ENCODE results near the gene PPP1R13B.

The PPP1R13B gene

DNA sequence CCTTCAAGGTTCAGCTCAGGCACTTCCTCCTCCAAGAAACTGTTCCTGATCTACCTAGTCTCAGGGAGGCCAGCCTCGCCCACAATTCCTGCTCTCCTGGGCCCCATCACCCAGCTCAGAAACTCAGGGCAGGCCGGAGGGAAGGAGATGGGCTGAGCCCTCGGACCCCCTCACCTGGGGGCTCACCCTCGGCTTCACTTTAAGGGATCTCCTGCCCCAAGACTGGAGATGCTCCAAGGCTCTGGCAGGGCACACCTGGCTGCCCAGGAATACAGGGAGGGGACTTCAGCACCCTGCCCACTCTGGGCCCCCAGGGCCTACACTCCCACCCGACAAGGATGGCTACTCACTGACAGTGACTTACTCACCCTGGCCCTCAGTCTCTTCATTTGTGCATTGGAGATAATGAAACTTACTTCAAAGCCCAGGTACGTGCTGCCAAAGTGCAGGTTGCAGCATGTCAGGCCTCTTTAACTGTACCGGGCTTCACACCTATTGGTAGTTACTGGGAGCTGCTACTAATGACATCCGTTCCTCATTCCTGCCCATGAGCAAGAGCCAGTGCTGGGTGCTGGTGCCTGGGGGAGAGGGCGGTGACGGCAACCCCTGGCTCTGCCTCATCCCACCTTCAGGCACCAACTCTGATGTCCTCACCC lies 21.0 kb upstream of the PPP1R13B start:
- Histone ChIP-seq H3K4me1 (ENCODE audit: control insufficient read depth, insufficient read depth, low read length) (peaks cover 3% of the 10 kb centered on the region), H3K36me3 (ENCODE audit: control insufficient read depth, insufficient read depth, low read length) (no peaks in the 10 kb centered on the region), H3K27me3 (ENCODE audit: control insufficient read depth, insufficient read depth, low read length) (no peaks in the 10 kb centered on the region), H3K4me3 (ENCODE audit: low read length) (no peak overlapping the region), H3K9me3 (ENCODE audit: control insufficient read depth, insufficient read depth, low read length) (no peaks in the 10 kb centered on the region), H3K27ac (ENCODE audit: low read length) (no peak overlapping the region)
- WGBS (ENCODE audit: insufficient coverage, insufficient read length): no CpG with 5 or more reads among the region's 10 CpGs
- no peak for DNase-seq (ENCODE audit: low read depth, low spot score)

DNA sequence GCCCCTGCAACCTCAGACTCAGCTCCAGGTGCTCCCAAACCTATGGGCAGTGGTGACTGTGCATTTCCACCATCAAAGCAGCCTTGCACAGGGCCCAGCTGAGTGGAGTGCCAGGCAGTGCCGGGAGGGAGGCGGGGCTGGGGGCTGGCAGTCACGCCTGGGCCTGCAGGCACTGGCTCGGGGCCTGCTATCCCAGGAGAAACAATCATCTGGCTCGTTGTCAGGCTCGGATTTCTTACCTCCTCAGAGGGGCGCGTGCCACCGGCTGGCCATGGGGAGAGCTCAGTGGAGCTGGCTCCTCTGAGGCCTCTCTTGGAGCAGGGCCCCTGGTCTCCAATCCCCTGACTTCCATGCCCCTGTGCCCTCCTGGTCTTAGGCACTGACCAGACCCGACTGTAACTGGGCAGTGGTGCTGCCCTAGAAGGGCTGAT lies 20.2 kb upstream of the PPP1R13B start:
- Histone ChIP-seq H3K4me1 (ENCODE audit: control insufficient read depth, insufficient read depth, low read length) (peaks cover 3% of the 10 kb centered on the region), H3K27ac (ENCODE audit: low read length) (no peak overlapping the region), H3K27me3 (ENCODE audit: control insufficient read depth, insufficient read depth, low read length) (no peaks in the 10 kb centered on the region), H3K4me3 (ENCODE audit: low read length) (no peak overlapping the region), H3K9me3 (ENCODE audit: control insufficient read depth, insufficient read depth, low read length) (no peaks in the 10 kb centered on the region), H3K36me3 (ENCODE audit: control insufficient read depth, insufficient read depth, low read length) (no peaks in the 10 kb centered on the region)
- no CpG with 5 or more reads among the region's 10 CpGs for WGBS (ENCODE audit: insufficient coverage, insufficient read length)
- no peak for DNase-seq (ENCODE audit: low read depth, low spot score)

DNA sequence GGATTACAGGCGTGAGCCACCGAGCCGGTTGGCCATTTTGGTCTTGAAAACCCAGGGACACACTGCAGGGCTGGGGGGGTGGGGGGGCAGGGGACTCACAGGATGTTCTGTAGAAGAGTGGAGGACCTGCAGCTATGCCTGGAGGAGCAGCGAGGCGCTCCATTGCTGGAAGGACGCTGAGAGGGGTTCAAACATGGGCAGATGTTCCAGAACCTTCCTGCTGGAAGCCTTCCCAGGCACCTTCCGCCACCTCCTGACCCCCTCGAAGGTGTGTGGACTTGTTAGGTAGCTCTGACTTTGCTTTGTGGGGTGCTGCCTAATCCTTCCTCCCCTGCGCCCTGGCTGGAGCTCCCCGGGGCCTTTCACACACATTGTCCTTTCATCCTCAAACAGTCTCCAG lies 19.6 kb upstream of the PPP1R13B start:
- Histone ChIP-seq H3K4me3 (ENCODE audit: low read length) (no peak overlapping the region), H3K36me3 (ENCODE audit: control insufficient read depth, insufficient read depth, low read length) (no peaks in the 10 kb centered on the region), H3K27me3 (ENCODE audit: control insufficient read depth, insufficient read depth, low read length) (no peaks in the 10 kb centered on the region), H3K27ac (ENCODE audit: low read length) (no peak overlapping the region), H3K9me3 (ENCODE audit: control insufficient read depth, insufficient read depth, low read length) (no peaks in the 10 kb centered on the region), H3K4me1 (ENCODE audit: control insufficient read depth, insufficient read depth, low read length) (no peaks in the 10 kb centered on the region; the same call in 1 of the 2 replicates)
- WGBS (ENCODE audit: insufficient coverage, insufficient read length): no CpG with 5 or more reads among the region's 10 CpGs
- no peak for DNase-seq (ENCODE audit: low read depth, low spot score)

DNA sequence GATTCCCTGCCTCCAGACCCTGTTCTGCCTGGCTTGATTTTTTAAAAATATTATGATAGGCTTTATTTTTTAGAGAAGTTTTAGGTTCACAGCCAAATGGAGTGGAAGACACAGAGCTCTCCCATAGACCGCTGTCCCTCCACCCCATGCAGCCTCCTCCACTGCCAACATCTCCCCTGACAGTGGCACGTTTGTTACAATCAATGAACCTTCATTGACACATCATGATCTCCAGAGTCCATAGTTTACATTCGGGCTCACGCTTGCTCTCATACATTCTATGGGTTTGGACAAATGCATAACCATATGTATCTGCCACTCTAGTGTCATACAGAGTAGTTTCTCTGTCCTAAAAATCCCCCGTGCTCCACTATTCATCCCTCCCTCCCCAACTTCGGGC lies 15.9 kb upstream of the PPP1R13B start:
- H3K4me1 ChIP-seq (ENCODE audit: control insufficient read depth, insufficient read depth, low read length): peaks cover 2% of the 10 kb centered on the region; the same call in 1 of the 2 replicates
- H3K27me3 ChIP-seq (ENCODE audit: control insufficient read depth, insufficient read depth, low read length): no peaks in the 10 kb centered on the region
- no CpG with 5 or more reads among the region's 6 CpGs for WGBS (ENCODE audit: insufficient coverage, insufficient read length)
- no peak overlapping the region for H3K27ac ChIP-seq (ENCODE audit: low read length)
- H3K4me3 ChIP-seq (ENCODE audit: low read length): no peak overlapping the region
- no peak for DNase-seq (ENCODE audit: low read depth, low spot score)
- H3K9me3 ChIP-seq (ENCODE audit: control insufficient read depth, insufficient read depth, low read length): no peaks in the 10 kb centered on the region
- no peaks in the 10 kb centered on the region for H3K36me3 ChIP-seq (ENCODE audit: control insufficient read depth, insufficient read depth, low read length)

- Histone ChIP-seq H3K36me3 (ENCODE audit: control insufficient read depth, insufficient read depth, low read length) (no peaks in the 10 kb centered on the region), H3K4me1 (ENCODE audit: control insufficient read depth, insufficient read depth, low read length) (peaks cover 2% of the 10 kb centered on the region; the same call in 1 of the 2 replicates), H3K4me3 (ENCODE audit: low read length) (no peak overlapping the region), H3K27me3 (ENCODE audit: control insufficient read depth, insufficient read depth, low read length) (no peaks in the 10 kb centered on the region), H3K9me3 (ENCODE audit: control insufficient read depth, insufficient read depth, low read length) (no peaks in the 10 kb centered on the region), H3K27ac (ENCODE audit: low read length) (no peak overlapping the region)
- no CpG with 5 or more reads among the region's 7 CpGs for WGBS (ENCODE audit: insufficient coverage, insufficient read length)
- DNase-seq (ENCODE audit: low read depth, low spot score): no peak
These were observed 15.0 kb upstream of the PPP1R13B start for GRCh38 chr14:103862393-103862782.

GRCh38 chr14:103861413-103862392 lies 14.3 kb upstream of the PPP1R13B start:
- DNase-seq (ENCODE audit: low read depth, low spot score): no peak
- H3K4me1 ChIP-seq (ENCODE audit: control insufficient read depth, insufficient read depth, low read length): peaks cover 2% of the 10 kb centered on the region; the same call in 1 of the 2 replicates
- H3K27me3 ChIP-seq (ENCODE audit: control insufficient read depth, insufficient read depth, low read length): no peaks in the 10 kb centered on the region
- no peak overlapping the region for H3K27ac ChIP-seq (ENCODE audit: low read length)
- no peaks in the 10 kb centered on the region for H3K9me3 ChIP-seq (ENCODE audit: control insufficient read depth, insufficient read depth, low read length)
- no peaks in the 10 kb centered on the region for H3K36me3 ChIP-seq (ENCODE audit: control insufficient read depth, insufficient read depth, low read length)
- WGBS (ENCODE audit: insufficient coverage, insufficient read length): no CpG with 5 or more reads among the region's 14 CpGs
- no peak overlapping the region for H3K4me3 ChIP-seq (ENCODE audit: low read length)

DNA sequence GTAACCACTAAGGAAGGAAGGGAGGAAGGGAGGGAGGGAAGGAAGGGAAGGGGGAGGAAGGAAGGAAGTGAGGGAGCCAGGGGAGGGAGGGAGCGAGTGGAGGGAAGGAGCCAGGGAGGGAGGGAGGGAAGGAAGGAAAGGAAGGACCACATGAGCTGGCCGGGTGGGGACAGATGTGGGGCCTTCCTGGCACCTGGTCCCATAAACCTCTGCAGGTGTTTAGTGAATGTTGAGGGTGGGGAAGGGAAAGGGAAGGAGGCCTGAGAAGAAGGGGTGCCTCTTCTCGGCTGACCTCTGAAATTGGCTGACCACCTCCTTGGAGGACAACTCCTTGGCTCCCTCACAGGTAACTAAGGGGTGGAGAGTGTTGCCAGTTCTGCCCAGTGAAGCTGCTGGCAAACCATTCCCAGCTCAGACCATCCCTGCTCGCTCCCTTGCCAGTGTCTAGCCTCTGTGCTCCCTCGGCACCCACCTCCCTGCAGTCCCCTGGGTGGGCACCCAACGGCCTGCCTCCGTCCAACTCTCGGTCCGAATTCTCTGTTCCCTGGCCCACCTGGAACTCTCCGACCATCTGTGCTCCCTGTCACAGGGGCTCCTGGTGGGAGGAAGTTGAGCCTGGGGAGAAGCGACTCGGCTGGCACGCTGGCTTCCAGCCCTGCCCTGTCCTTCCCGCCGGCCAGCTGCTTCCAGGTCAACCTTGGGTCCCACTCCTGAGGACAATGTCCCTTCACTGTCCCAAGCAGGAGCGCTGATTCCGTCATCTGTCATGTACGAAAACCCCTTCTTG lies 12.2 kb upstream of the PPP1R13B start:
- no peaks in the 10 kb centered on the region for H3K36me3 ChIP-seq (ENCODE audit: control insufficient read depth, insufficient read depth, low read length)
- no peak for DNase-seq (ENCODE audit: low read depth, low spot score)
- no CpG with 5 or more reads among the region's 18 CpGs for WGBS (ENCODE audit: insufficient coverage, insufficient read length)
- H3K27me3 ChIP-seq (ENCODE audit: control insufficient read depth, insufficient read depth, low read length): no peaks in the 10 kb centered on the region
- no peak overlapping the region for H3K27ac ChIP-seq (ENCODE audit: low read length)
- peaks cover 9% of the 10 kb centered on the region for H3K4me1 ChIP-seq (ENCODE audit: control insufficient read depth, insufficient read depth, low read length)
- H3K4me3 ChIP-seq (ENCODE audit: low read length): no peak overlapping the region
- no peaks in the 10 kb centered on the region for H3K9me3 ChIP-seq (ENCODE audit: control insufficient read depth, insufficient read depth, low read length)

GRCh38 chr14:103858063-103858781 lies 10.8 kb upstream of the PPP1R13B start:
- no peak for DNase-seq (ENCODE audit: low read depth, low spot score)
- no CpG with 5 or more reads among the region's 13 CpGs for WGBS (ENCODE audit: insufficient coverage, insufficient read length)
- no peaks in the 10 kb centered on the region for H3K36me3 ChIP-seq (ENCODE audit: control insufficient read depth, insufficient read depth, low read length)
- no peak overlapping the region for H3K4me3 ChIP-seq (ENCODE audit: low read length)
- H3K27ac ChIP-seq (ENCODE audit: low read length): no peak overlapping the region
- H3K4me1 ChIP-seq (ENCODE audit: control insufficient read depth, insufficient read depth, low read length): peaks cover 9% of the 10 kb centered on the region
- no peaks in the 10 kb centered on the region for H3K27me3 ChIP-seq (ENCODE audit: control insufficient read depth, insufficient read depth, low read length)
- no peaks in the 10 kb centered on the region for H3K9me3 ChIP-seq (ENCODE audit: control insufficient read depth, insufficient read depth, low read length)

DNA sequence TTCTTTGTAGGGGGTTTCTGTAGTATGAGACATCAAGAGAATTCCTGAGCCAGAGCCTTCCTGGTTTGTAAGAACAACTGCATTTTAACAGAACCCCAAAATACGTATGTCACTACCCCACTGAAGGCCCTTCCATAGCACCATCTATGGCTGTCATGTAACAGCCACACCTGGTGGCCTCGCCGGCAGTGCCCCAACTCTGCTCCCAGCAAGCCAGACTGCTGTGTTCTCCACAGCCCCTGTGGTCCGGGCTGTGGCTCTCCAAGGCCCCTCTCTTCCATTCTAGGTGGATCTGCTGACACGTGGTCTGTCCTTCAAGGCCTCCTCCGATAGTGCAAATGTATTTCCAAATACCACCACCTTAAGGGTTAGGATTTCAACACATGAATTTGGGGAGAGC lies 9.9 kb upstream of the PPP1R13B start:
- no peaks in the 10 kb centered on the region for H3K27me3 ChIP-seq (ENCODE audit: control insufficient read depth, insufficient read depth, low read length)
- H3K36me3 ChIP-seq (ENCODE audit: control insufficient read depth, insufficient read depth, low read length): no peaks in the 10 kb centered on the region
- H3K4me1 ChIP-seq (ENCODE audit: control insufficient read depth, insufficient read depth, low read length): peaks cover 9% of the 10 kb centered on the region
- DNase-seq (ENCODE audit: low read depth, low spot score): no peak
- no peak overlapping the region for H3K27ac ChIP-seq (ENCODE audit: low read length)
- no CpG with 5 or more reads among the region's 6 CpGs for WGBS (ENCODE audit: insufficient coverage, insufficient read length)
- H3K4me3 ChIP-seq (ENCODE audit: low read length): no peak overlapping the region
- H3K9me3 ChIP-seq (ENCODE audit: control insufficient read depth, insufficient read depth, low read length): no peaks in the 10 kb centered on the region

- WGBS (ENCODE audit: insufficient coverage, insufficient read length): no CpG with 5 or more reads among the region's 7 CpGs
- H3K27me3 ChIP-seq (ENCODE audit: control insufficient read depth, insufficient read depth, low read length): no peaks in the 10 kb centered on the region
- no peak for DNase-seq (ENCODE audit: low read depth, low spot score)
- H3K9me3 ChIP-seq (ENCODE audit: control insufficient read depth, insufficient read depth, low read length): no peaks in the 10 kb centered on the region
- H3K4me1 ChIP-seq (ENCODE audit: control insufficient read depth, insufficient read depth, low read length): peaks cover 9% of the 10 kb centered on the region
- H3K36me3 ChIP-seq (ENCODE audit: control insufficient read depth, insufficient read depth, low read length): no peaks in the 10 kb centered on the region
- no peak overlapping the region for H3K4me3 ChIP-seq (ENCODE audit: low read length)
- H3K27ac ChIP-seq (ENCODE audit: low read length): no peak overlapping the region
These were observed 9.2 kb upstream of the PPP1R13B start for GRCh38 chr14:103856607-103857006.

Data from iPS DF 6.9 (cell line).